NCI-H526 treated with DMSO at 0.1 percent for 48 hours (cell line): ENCODE measurements around the gene RAP1GAP2.

Experiments
- DNase-seq: peaks from one replicate; lab custom pipeline; 2025; lab: John Stamatoyannopoulos, UW

RAP1GAP2 gene

DNA sequence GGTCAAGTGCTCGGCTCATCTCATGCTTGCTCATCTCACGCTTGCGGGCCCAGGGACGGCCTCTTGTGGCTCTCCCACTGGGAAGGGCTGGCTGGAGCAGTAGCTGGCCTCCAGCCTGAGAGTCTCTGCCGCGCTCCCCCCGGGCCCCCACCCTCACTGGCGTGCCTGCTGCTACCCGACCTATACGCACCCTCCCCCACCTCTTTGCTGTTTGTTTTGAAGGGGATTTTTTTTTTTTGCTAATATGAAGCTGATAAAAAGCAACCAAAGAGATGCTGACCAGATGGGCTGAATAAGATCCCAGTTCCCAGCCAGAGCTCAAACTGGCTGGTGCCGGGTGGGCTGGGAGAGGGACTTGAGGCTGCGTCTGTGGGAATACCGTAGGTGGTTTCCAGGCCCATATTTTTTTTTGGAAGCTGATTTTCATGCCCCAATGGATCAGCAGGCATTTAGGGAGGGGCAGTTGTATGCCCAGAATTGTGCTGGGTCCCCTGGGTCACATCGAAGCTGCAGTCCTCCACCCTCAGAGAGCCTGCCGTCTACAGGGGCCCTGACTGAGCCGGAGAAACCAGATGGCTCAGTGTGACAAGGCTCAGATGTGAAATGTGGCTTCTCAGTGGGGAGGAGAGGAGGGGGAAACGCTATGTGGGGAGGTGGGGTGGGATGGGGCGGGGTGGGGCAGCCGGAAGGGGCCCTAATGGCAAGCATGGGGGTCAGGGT is 115.0 kb downstream of the RAP1GAP2 start:
- DNase-seq = no peak

DNA sequence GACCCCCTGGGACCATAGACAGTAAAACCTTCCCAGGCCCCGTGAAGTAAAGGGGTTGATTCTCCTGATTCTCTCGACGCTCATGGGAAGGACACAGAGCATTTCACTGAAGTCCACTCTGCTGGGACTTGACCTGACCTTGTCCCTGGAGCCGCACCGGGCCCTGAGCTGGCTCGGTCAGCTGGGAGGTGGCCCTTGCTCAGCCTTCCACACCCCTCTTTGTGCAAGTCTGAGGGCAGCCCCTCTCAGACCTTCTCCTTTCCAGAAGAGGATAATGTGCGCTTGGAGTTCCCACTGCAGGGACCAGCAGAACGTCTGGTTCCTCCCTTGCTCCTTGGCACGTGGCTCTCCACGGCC is 115.5 kb downstream of the RAP1GAP2 start:
- no peak for DNase-seq

- no peak for DNase-seq
These were observed 116.5 kb downstream of the RAP1GAP2 start for GRCh38 chr17:2912754-2913153.

DNA sequence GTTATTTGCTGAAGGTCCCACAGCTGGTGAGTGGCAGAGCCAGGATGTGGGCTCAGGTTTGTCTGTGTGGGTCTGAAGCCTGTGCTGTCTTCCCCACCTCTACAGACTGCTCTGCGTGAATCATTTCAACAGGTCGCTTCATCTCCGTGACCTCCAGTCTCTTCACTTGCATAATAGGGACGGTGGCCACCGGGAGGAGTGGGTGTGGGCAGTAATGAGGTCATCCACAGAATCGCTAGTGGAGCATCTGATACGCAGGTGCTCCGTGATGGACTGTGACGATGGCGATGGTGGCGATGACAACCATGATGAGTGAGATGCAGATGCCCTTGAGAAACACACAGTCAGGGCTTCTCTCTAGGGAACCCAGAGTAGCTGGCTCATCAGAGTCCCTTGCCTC is 120.2 kb downstream of the RAP1GAP2 start:
- no peak for DNase-seq

GRCh38 chr17:2921443-2921842 is 125.2 kb downstream of the RAP1GAP2 start:
- DNase-seq = no peak

- DNase-seq = no peak
These were observed 128.0 kb downstream of the RAP1GAP2 start for GRCh38 chr17:2924211-2924610.

- no peak for DNase-seq
These were observed 128.8 kb downstream of the RAP1GAP2 start for GRCh38 chr17:2925011-2925410.

- DNase-seq = no peak
These were observed 129.9 kb downstream of the RAP1GAP2 start for GRCh38 chr17:2926019-2926650.

DNA sequence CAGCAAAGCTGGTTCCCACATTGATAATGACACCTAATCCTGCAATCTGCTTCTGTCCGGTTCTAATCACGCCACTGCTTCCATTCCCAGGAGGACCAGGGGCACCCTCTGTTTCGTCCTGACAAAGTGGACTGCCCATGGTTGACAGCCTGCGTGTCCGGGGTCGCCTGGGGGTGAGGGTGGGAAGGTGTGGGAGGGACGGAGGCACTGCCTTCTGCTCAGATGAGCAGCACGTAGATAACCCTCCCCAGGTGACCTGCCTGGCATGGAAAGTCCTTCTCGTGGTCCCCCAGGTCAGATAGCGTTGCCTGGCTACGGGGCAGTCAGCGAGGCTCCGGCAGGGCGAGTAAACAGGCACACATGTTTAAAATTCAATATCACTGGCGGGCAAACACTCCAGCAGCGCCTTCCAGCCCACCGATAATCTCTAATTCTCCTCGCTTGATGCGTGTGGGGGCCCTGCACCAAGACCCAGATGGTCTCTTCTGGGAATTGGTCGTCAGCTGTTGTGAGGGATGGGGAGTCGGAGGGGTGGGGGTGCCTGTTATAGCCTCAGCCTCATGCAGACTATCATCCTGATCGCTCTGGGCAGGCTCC is 132.2 kb downstream of the RAP1GAP2 start:
- no peak for DNase-seq

DNA sequence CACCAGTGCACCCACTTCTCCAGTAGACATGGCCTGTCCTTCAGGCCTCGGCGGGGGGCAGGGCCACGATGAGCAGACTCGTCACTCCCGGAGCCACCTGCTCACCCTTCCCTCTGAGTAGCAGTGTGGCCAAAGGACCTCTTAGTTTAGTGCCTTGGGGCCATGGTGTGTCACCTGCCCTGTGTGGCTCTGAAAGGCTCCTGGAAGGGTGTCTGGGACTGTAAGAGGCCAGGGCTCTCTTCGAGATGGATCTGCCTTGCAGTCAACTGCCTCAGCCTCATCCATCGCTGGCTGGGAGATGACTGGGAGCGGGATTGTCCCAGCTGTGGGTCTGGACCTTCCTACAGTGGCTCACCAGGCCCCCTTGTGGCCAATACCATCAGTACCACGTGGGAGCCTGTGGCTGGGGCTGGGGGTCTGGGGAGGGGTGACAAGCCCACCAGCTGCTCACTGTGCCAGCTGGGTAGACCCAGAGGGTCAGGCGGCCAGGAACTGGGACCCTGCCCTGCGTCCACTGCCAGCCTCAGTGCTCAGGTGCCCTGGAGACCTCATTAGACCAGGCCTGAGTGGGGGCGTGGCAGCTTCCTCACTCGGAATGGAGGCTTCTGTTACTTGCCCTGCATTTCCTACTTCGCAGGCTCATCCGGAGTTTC is 133.8 kb downstream of the RAP1GAP2 start:
- DNase-seq = no peak

DNA sequence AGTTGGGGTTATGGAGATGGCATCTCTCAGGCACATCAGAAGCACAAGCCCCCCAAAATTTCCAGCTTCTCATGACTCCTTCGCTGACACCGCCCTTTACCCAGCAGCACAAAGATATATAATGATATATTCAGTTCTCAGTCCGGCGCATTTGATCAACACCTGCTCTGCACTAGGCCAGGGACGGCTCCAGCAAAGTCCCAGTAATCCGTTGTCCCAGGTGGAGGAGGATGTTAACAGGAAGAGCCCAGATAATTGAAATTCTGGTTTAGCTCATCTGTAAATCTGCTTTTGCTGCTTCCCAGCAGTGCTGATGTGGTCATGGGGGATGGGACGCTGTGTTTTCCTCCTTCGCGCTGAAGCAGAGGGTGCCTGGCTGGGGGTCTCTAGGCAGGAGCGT is 135.6 kb downstream of the RAP1GAP2 start:
- no peak for DNase-seq

GRCh38 chr17:2932946-2933345 is 136.7 kb downstream of the RAP1GAP2 start:
- no peak for DNase-seq

- no peak for DNase-seq
These were observed 137.4 kb downstream of the RAP1GAP2 start for GRCh38 chr17:2933606-2934005.

DNA sequence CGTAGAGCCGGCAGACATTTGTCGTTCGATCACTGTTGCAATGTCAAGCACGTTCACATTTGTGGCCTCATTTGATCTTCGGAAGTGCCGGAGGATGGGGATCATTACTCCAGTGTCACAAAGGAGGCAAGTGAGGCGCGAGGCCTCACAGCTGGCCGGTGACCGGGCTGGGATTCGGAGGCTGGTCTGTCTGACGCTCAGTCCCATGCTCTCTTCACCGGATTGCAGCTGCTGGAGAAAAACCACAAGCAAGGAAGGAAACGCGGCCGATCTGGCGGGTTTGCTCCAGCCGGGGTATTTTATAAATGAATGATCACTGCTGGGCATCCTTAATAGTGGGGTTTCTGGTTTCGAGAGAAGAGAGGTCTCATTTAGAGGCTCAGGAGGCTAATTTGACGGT is 139.4 kb downstream of the RAP1GAP2 start:
- DNase-seq = no peak

GRCh38 chr17:2936351-2936750 is 140.1 kb downstream of the RAP1GAP2 start:
- no peak for DNase-seq

DNA sequence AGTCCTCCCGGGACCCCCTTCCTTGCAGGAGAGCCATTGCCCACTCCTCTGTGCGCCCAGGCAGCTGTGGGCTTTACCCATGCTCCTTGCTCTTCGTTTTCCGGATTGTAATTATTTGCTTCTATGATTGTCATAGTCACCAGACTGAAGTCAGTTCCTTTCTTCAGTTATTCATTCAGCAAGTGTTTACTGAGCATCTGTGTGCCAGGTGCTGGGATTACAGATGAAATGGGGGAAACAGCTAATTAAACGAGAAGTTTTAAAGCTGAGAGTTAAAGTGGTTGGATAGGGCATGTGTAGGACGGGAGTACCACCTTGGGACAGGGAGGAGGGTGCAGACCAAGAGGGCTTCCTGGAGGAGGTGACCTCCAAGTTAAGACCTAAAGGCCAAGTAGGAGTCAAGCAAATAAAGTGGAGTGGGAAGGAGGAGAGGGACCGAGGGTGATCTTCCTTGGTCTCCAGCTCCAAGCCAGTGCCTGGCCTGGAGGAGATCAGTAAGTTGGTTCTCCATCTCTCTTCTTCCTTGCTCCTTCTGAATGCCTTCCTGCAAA is 140.6 kb downstream of the RAP1GAP2 start:
- DNase-seq = no peak

DNA sequence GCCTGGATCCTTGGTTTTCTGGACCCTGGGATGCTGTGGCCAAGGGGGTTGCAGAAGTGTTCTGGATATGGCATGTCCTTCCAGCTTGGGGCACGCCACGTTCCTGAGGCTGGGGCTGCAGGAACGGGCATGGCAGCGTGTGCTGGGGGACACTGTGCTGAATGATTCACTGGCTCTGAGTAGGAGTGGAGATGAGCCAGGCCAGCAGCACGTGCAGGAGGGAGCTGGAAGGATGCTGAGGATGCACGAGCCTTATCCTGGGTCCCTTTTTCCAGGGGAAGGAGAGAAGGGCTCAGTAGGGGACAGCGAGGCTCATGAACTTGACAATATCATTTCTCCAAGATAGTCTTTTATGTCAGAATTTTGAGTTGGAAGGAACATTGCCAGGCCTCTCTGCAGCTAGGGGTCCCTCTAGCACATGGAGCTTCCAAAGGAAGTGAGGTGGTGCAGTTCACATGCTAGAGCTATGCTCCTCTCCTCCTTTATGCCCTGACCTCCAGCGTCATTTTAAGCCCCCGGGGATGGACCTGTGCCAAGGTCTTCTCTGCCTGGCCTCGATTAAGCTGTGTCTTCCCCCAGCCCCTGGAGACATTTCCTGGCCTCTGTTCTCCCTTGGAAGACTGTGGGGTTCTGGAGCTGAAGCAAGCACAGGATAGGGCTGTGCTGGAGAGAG is 141.2 kb downstream of the RAP1GAP2 start:
- no peak for DNase-seq

- DNase-seq = no peak
These were observed 143.6 kb downstream of the RAP1GAP2 start for GRCh38 chr17:2939714-2940351.

DNA sequence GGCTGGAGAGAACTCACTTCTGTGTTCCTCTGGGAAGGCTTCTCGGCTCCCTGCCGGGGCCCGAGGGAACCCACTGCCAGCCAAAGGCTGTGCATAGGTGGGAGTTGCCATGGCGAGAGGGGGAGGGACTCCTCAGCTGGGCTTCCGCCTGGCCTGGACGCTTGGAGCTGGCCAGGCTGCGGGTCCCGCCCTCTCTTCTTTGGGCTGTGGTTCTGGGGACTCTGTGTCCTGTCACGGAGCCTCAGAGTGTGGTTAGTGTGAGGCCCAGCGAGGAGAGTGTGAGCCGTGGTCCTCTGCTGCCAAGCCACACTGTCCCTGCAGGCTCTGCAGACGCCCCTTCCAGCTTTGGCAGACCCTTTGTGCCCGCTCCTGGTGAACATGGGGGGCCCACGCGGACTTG is 144.1 kb downstream of the RAP1GAP2 start:
- DNase-seq = no peak

GRCh38 chr17:2943981-2944380 is 147.7 kb downstream of the RAP1GAP2 start:
- no peak for DNase-seq

- no peak for DNase-seq
These were observed 149.1 kb downstream of the RAP1GAP2 start for GRCh38 chr17:2945299-2945698.

- no peak for DNase-seq
These were observed 149.9 kb downstream of the RAP1GAP2 start for GRCh38 chr17:2946144-2946543.
